Measurements from ENCODE around the gene OR51A7. TPM values are rescaled to one million over a fixed set of nuclear protein-coding genes. Genes with fewer than 3 reads are reported as not detected.

Gene OR51A7
- not detected in 2 replicates for total RNA-seq

DNA sequence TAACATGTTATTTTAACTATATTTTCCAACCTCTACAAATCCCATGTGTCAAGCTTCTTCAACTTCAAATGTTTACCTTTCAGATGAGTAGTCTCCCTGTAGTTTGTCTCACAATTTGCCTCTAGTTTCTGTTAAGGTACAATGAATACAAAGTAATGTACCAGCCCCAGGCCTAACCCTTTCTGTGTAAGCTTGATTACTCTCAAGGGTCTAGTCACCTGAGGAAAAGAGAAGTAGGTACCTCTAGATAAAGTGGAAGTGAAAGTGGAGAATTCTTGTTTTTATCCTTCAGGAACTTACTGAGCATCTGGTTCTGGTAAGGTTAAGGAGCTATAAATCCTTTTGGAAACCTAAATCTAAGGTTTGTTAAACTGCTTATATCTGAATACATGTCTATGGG, at the start of gene OR51A7:
TSS of gene OR51A7 (plus strand) at position 300 of the 400 bp plus-strand sequence. CDS start 3,587 bp downstream, outside the sequence.

DNA sequence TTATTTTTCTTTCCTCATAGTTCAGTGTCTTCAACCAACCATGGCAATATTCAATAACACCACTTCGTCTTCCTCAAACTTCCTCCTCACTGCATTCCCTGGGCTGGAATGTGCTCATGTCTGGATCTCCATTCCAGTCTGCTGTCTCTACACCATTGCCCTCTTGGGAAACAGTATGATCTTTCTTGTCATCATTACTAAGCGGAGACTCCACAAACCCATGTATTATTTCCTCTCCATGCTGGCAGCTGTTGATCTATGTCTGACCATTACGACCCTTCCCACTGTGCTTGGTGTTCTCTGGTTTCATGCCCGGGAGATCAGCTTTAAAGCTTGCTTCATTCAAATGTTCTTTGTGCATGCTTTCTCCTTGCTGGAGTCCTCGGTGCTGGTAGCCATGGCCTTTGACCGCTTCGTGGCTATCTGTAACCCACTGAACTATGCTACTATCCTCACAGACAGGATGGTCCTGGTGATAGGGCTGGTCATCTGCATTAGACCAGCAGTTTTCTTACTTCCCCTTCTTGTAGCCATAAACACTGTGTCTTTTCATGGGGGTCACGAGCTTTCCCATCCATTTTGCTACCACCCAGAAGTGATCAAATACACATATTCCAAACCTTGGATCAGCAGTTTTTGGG, 21.6 kb upstream of the OR51A7 start, which contains the start of gene OR51T1:
TSS of gene OR51T1 (plus strand) at position 41 of the 641 bp plus-strand sequence. CDS start at position 41, 0 bp downstream.

GRCh38 chr11:4919250-4919649, 15.7 kb downstream of the OR51A7 start, which contains the start of gene OR51G2:
Gene OR51G2 (minus strand): TSS chr11:4919350. CDS start chr11:4915663, 3,687 bp downstream.

GRCh38 chr11:4924239-4924638, 20.7 kb downstream of the OR51A7 start, which contains the start of gene OR51G1:
Gene OR51G1 (minus strand): TSS chr11:4924339. CDS start chr11:4924339, 0 bp downstream.

DNA sequence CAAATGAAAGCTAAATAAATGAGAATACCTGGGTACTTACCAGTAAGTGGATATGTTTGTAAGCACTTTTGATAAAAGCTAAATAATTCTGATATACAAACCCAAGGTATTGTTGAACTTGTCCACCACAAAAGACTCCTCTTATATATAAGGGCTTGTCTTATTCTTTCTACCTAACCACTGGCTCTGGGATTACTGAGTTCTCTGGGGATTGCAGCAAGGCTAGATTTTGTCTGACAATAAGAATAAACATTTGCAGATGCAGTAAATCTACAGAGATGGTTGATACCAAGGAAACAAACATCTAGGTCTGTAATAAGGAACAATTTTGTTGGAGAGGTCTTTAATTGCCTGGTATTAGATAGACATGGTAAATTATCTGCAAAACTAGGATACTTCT, 43.9 kb downstream of the OR51A7 start, which contains the start of gene OR51A4:
TSS of gene OR51A4 (minus strand) at position 101 of the 400 bp plus-strand sequence. CDS start 505 bp downstream, outside the sequence.

DNA sequence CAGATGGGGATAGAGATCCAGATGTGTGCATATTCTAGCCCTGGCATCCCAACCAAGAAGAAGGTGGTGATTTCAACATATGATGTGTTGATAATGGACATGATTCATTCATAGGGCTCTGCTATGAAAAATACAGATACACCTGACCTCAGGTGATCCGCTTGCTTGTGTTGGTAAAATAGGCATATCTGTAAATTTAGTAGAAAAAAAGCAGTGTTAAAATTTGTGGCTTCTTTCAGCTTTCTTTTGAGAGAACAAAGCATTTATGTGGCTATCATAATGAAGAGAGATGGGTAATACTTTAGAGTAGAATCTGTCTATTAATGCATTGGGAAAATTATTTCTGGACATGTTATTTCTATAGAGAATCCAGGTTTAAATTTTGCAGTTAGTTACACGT, 52.0 kb downstream of the OR51A7 start, which contains the start of gene OR51A2:
TSS of gene OR51A2 (minus strand) at position 101 of the 400 bp plus-strand sequence. CDS start at position 101, 0 bp downstream.

Other genes with a start within 250 kb of the OR51A7 start
- gene OR51E2, start 205.9 kb upstream of the OR51A7 start, total RNA-seq, result 0.59 and 1.8 TPM in 2 replicates
- not detected in 2 replicates for gene MMP26, start 199.0 kb upstream of the OR51A7 start, total RNA-seq
- gene OR51F1, start 133.8 kb upstream of the OR51A7 start, total RNA-seq, result not detected in 2 replicates
- not detected in 2 replicates for gene OR52R1, start 99.4 kb upstream of the OR51A7 start, total RNA-seq
- not detected in 2 replicates for gene OR51F2, start 82.5 kb upstream of the OR51A7 start, total RNA-seq
- not detected in 2 replicates for gene OR51S1, start 54.6 kb upstream of the OR51A7 start, total RNA-seq
- not detected in 2 replicates for gene OR51T1, start 21.9 kb upstream of the OR51A7 start, total RNA-seq
- gene OR51G2, start 15.6 kb downstream of the OR51A7 start, total RNA-seq, result not detected in 2 replicates
- not detected in 2 replicates for gene OR51G1, start 20.6 kb downstream of the OR51A7 start, total RNA-seq
- not detected in 2 replicates for gene OR51A4, start 43.8 kb downstream of the OR51A7 start, total RNA-seq
- gene OR51A2, start 51.9 kb downstream of the OR51A7 start, total RNA-seq, result not detected in 2 replicates
- not detected in 2 replicates for gene OR51L1, start 91.1 kb downstream of the OR51A7 start, total RNA-seq
- 0.30 TPM in 1 of 2 replicates, not detected in the other for gene OR52J3, start 142.7 kb downstream of the OR51A7 start, total RNA-seq
- not detected in 2 replicates for gene OR52E2, start 155.8 kb downstream of the OR51A7 start, total RNA-seq
- not detected in 2 replicates for gene OR52E1, start 165.8 kb downstream of the OR51A7 start, total RNA-seq
- gene OR52A5, start 234.6 kb downstream of the OR51A7 start, total RNA-seq, result not detected in 2 replicates